ENCODE results near the gene BMPR1A.

BMPR1A gene

DNA sequence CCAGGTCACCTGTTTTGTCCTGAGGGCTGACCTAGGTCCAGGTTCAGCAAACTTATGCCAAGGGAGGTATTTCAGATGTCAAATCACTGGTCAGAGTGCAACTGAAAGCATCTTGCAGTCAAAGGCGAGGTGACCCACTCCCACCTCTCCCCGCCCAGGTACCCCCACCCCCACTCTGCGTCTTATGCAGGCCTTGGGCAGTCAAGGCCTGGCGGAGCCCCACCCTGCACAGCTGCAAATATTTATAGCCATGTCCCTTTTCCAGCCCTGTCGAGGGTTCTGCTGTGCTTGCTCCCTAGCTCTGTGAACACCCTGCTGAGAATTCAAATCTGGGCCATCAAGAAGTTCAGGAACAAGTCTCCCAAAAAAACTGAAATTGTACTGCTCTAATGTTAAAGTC is 40.6 kb upstream of the BMPR1A start:
- no peaks in the 10 kb centered on the region for H3K27me3 ChIP-seq (ENCODE audit: control insufficient read depth, insufficient read depth, low read length)
- H3K27ac ChIP-seq (ENCODE audit: low read length): no peak overlapping the region
- H3K9me3 ChIP-seq (ENCODE audit: control insufficient read depth, low read depth, low read length): no peaks in the 10 kb centered on the region
- H3K36me3 ChIP-seq (ENCODE audit: control insufficient read depth, low read depth, low read length): no peaks in the 10 kb centered on the region
- no peak overlapping the region for H3K4me3 ChIP-seq (ENCODE audit: low read length)
- peaks cover 5% of the 10 kb centered on the region for H3K4me1 ChIP-seq (ENCODE audit: control insufficient read depth, low read depth, low read length)
- no peak overlapping the region for H3K9ac ChIP-seq (ENCODE audit: low read length)

DNA sequence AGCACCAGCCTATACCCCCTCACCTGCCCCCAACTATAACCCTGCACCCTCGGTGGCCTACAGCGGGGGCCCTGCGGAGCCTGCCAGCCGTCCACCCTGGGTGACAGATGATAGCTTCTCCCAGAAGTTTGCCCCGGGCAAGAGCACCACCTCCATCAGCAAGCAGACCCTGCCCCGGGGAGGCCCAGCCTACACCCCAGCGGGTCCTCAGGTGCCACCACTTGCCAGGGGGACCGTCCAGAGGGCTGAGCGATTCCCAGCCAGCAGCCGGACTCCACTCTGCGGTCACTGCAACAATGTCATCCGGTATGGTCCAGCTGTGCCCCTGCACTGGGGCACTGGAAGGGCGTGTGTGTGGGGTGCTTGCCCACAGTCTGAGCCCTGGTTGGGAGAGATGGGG is 40.0 kb upstream of the BMPR1A start:
- peaks cover 5% of the 10 kb centered on the region for H3K4me1 ChIP-seq (ENCODE audit: control insufficient read depth, low read depth, low read length)
- no peaks in the 10 kb centered on the region for H3K9me3 ChIP-seq (ENCODE audit: control insufficient read depth, low read depth, low read length)
- H3K27ac ChIP-seq (ENCODE audit: low read length): no peak overlapping the region
- H3K9ac ChIP-seq (ENCODE audit: low read length): no peak overlapping the region
- no peaks in the 10 kb centered on the region for H3K36me3 ChIP-seq (ENCODE audit: control insufficient read depth, low read depth, low read length)
- no peaks in the 10 kb centered on the region for H3K27me3 ChIP-seq (ENCODE audit: control insufficient read depth, insufficient read depth, low read length)
- H3K4me3 ChIP-seq (ENCODE audit: low read length): no peak overlapping the region

DNA sequence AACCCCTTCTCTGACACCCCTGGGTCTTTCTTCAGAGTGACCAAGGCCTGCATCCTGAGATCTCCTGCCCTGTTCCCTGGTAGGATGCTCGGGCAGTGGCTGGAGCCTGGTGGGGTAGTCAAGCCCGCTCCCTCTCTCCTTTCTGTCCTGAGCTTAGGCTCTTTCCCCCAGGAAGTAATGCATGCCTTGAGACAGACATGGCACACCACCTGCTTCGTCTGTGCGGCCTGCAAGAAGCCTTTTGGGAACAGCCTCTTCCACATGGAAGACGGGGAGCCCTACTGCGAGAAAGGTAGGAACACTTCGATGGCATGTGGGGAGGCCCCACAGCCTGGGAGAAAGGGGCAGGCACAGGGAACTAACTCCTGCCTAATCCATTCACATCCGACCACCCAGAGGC is 37.9 kb upstream of the BMPR1A start:
- H3K9ac ChIP-seq (ENCODE audit: low read length): no peak overlapping the region
- no peak overlapping the region for H3K4me3 ChIP-seq (ENCODE audit: low read length)
- no peaks in the 10 kb centered on the region for H3K4me1 ChIP-seq (ENCODE audit: control insufficient read depth, low read depth, low read length)
- H3K27ac ChIP-seq (ENCODE audit: low read length): no peak overlapping the region
- H3K36me3 ChIP-seq (ENCODE audit: control insufficient read depth, low read depth, low read length): no peaks in the 10 kb centered on the region
- H3K27me3 ChIP-seq (ENCODE audit: control insufficient read depth, insufficient read depth, low read length): no peaks in the 10 kb centered on the region
- no peaks in the 10 kb centered on the region for H3K9me3 ChIP-seq (ENCODE audit: control insufficient read depth, low read depth, low read length)

DNA sequence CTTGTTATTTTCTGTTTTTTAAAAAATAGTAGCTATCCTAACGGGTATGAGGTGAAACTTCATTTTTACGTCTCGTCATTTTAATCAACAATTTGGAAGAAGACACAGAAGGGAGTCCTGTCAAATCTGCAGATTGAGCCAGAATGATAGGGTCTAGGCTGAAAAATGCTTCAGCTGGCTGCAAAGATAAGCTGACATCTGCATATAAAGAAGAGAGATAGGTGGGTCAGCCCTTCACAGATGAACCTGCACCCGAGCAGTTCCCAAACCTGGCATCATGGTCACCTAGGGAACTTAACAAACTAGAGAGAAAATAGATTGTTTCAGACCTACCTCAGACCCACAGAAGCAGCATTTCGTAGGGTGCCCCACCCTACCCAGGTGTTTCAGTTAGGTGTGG is 35.2 kb upstream of the BMPR1A start:
- Histone ChIP-seq H3K27me3 (ENCODE audit: control insufficient read depth, insufficient read depth, low read length) (no peaks in the 10 kb centered on the region), H3K27ac (ENCODE audit: low read length) (no peak overlapping the region), H3K36me3 (ENCODE audit: control insufficient read depth, low read depth, low read length) (no peaks in the 10 kb centered on the region), H3K4me1 (ENCODE audit: control insufficient read depth, low read depth, low read length) (no peaks in the 10 kb centered on the region), H3K4me3 (ENCODE audit: low read length) (no peak overlapping the region), H3K9ac (ENCODE audit: low read length) (no peak overlapping the region), H3K9me3 (ENCODE audit: control insufficient read depth, low read depth, low read length) (no peaks in the 10 kb centered on the region)

DNA sequence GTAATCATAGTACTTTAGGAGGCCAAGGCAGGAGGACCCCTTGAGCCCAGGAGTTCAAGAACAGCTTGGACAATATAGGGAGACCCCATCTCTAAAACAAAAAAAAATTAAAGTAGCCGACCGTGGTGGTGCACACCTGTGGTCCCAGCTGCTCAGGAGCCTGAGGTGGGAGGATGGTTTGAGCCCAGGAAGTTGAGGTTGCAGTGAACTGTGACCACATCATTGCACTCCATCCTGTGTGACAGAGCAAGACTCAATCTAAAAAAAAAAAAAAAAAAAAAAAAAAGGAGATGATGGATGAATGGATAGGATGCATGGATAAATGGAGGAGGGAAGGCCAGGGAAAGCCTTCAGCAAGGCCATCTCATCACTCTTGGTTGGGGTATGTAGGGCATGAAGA is 33.4 kb upstream of the BMPR1A start:
- Histone ChIP-seq H3K27ac (ENCODE audit: low read length) (no peak overlapping the region), H3K27me3 (ENCODE audit: control insufficient read depth, insufficient read depth, low read length) (no peaks in the 10 kb centered on the region), H3K4me1 (ENCODE audit: control insufficient read depth, low read depth, low read length) (no peaks in the 10 kb centered on the region), H3K9ac (ENCODE audit: low read length) (no peak overlapping the region), H3K9me3 (ENCODE audit: control insufficient read depth, low read depth, low read length) (no peaks in the 10 kb centered on the region), H3K4me3 (ENCODE audit: low read length) (no peak overlapping the region), H3K36me3 (ENCODE audit: control insufficient read depth, low read depth, low read length) (no peaks in the 10 kb centered on the region)

DNA sequence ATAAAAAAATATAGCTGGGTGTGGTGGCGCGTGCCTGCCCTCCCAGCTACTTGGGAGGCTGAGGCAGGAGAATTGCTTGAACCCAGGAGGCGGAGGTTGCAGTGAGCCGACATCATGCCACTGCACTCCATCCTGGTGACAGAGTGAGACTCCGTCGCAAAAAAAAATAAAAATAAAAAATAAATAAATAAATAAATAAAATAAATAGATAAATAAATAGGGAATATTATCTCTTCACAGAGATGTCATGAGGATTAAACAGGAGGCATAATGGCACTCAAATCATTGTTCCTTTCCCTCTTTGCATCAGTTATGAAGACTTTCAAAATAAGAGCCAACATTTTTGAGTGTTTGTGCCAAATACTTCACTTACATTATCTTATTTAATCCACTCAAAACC is 32.0 kb upstream of the BMPR1A start:
- H3K27me3 ChIP-seq (ENCODE audit: control insufficient read depth, insufficient read depth, low read length): no peaks in the 10 kb centered on the region
- H3K4me1 ChIP-seq (ENCODE audit: control insufficient read depth, low read depth, low read length): no peaks in the 10 kb centered on the region
- H3K4me3 ChIP-seq (ENCODE audit: low read length): no peak overlapping the region
- no peaks in the 10 kb centered on the region for H3K36me3 ChIP-seq (ENCODE audit: control insufficient read depth, low read depth, low read length)
- no peak overlapping the region for H3K27ac ChIP-seq (ENCODE audit: low read length)
- H3K9ac ChIP-seq (ENCODE audit: low read length): no peak overlapping the region
- H3K9me3 ChIP-seq (ENCODE audit: control insufficient read depth, low read depth, low read length): no peaks in the 10 kb centered on the region

DNA sequence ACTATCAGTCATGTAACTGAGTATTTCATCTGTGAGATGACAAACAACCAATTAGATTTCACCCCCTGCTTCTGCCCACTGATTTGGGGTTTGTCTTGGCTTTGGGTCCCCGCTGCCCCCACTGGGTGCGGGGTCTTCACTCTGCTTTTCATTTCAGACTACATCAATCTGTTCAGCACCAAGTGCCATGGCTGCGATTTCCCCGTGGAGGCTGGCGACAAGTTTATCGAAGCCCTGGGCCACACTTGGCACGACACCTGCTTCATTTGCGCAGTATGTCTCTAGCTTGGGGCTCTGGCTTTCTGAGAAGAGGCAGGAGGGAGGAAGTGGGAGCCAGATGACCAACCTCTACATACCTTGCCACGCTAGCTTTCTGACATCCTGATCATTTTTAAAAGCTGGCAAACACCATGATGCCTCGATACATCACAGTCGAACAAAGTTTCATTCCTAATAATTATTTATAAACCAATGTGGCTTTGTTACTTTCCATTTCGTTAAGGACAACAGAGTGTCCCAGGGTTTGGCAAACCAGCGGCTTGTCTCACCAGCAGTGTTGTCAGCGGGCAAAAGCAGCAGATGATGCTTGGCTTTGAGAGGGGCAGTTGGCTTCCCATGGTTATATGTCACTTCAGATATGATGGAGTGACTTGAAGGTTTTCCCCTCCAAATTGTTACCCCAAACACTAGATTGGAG is 30.3 kb upstream of the BMPR1A start:
- no peaks in the 10 kb centered on the region for H3K36me3 ChIP-seq (ENCODE audit: control insufficient read depth, low read depth, low read length)
- no peaks in the 10 kb centered on the region for H3K4me1 ChIP-seq (ENCODE audit: control insufficient read depth, low read depth, low read length)
- no peaks in the 10 kb centered on the region for H3K27me3 ChIP-seq (ENCODE audit: control insufficient read depth, insufficient read depth, low read length)
- H3K4me3 ChIP-seq (ENCODE audit: low read length): no peak overlapping the region
- H3K9me3 ChIP-seq (ENCODE audit: control insufficient read depth, low read depth, low read length): no peaks in the 10 kb centered on the region
- H3K27ac ChIP-seq (ENCODE audit: low read length): no peak overlapping the region
- H3K9ac ChIP-seq (ENCODE audit: low read length): no peak overlapping the region

DNA sequence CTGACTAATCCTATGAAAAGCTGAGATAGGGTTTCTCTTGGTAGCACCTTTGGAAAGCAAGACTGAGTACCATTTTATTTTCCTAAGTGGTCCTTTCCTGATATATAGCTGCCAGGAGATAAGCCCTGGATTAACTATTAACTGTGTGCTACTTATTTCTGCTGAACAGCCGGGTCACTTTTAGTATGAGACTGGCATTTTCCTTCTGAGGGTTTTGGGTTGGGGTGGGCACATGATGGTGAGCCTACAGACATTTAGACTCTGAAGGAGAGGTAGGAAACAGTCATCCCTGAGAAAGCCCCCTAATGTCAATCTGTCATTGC is 29.8 kb upstream of the BMPR1A start:
- Histone ChIP-seq H3K9ac (ENCODE audit: low read length) (no peak overlapping the region), H3K4me3 (ENCODE audit: low read length) (no peak overlapping the region), H3K4me1 (ENCODE audit: control insufficient read depth, low read depth, low read length) (no peaks in the 10 kb centered on the region), H3K27me3 (ENCODE audit: control insufficient read depth, insufficient read depth, low read length) (no peaks in the 10 kb centered on the region), H3K9me3 (ENCODE audit: control insufficient read depth, low read depth, low read length) (no peaks in the 10 kb centered on the region), H3K27ac (ENCODE audit: low read length) (no peak overlapping the region), H3K36me3 (ENCODE audit: control insufficient read depth, low read depth, low read length) (no peaks in the 10 kb centered on the region)

DNA sequence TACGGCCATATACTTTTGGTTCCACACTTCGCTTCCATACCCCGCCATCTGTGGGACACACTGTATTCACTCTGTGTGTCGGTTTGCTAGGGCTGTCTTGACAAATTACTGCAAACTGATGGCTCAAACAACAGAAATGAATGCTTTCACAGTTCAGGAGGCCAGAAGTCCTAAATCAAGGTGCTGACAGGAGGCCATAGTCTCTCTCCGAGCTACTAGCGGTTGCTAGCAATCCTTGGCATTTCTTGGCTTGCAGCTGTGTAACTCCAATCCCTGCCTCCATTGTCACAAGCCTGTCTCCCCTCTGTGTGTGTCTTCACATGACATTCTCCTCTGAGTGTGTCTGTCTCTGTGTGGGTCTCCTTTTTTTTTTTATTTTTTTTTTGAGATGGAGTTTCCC is 28.9 kb upstream of the BMPR1A start:
- Histone ChIP-seq H3K4me3 (ENCODE audit: low read length) (no peak overlapping the region), H3K36me3 (ENCODE audit: control insufficient read depth, low read depth, low read length) (no peaks in the 10 kb centered on the region), H3K9ac (ENCODE audit: low read length) (no peak overlapping the region), H3K9me3 (ENCODE audit: control insufficient read depth, low read depth, low read length) (no peaks in the 10 kb centered on the region), H3K4me1 (ENCODE audit: control insufficient read depth, low read depth, low read length) (no peaks in the 10 kb centered on the region), H3K27me3 (ENCODE audit: control insufficient read depth, insufficient read depth, low read length) (no peaks in the 10 kb centered on the region), H3K27ac (ENCODE audit: low read length) (no peak overlapping the region)

DNA sequence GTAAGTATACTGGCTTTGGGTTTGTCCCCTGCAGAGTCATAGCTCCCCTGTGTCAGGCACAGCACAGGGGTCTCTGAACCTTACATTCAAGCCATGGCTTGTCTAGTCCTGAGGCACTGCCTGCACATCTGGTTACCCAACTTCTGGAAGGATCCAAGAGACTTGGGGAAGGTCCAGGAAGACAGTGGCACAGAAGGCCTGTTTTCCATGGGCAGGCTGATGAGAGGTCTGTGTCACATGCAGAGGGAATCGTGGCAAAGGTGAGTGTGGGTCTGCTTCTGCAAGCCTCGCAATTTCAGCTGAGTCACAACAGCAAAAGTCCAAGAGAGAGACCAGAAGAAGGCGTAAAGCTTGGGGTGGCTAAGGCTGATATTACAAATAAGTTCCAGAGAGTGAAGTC is 28.4 kb upstream of the BMPR1A start:
- no peak overlapping the region for H3K4me3 ChIP-seq (ENCODE audit: low read length)
- H3K9ac ChIP-seq (ENCODE audit: low read length): no peak overlapping the region
- no peak overlapping the region for H3K27ac ChIP-seq (ENCODE audit: low read length)
- no peaks in the 10 kb centered on the region for H3K27me3 ChIP-seq (ENCODE audit: control insufficient read depth, insufficient read depth, low read length)
- H3K4me1 ChIP-seq (ENCODE audit: control insufficient read depth, low read depth, low read length): no peaks in the 10 kb centered on the region
- no peaks in the 10 kb centered on the region for H3K9me3 ChIP-seq (ENCODE audit: control insufficient read depth, low read depth, low read length)
- no peaks in the 10 kb centered on the region for H3K36me3 ChIP-seq (ENCODE audit: control insufficient read depth, low read depth, low read length)

DNA sequence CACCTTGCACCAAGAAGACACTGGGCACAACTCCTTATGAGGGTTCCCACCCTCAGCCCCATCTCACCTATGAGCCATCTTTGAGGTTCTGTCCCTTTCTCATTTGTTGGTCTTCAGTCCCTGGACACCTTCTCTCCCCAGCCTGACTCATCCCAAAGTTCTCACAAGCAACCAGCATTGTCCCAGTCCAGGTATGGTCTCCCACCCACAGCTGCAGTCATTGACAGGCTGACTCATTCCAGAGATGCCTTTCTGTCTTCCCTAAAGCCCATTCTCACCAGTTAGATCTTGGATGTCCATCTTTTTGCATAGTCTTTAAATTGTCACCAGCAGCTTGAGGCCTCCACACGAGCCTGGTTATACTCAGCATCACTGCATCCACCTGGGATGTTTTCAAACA is 26.7 kb upstream of the BMPR1A start:
- Histone ChIP-seq H3K4me3 (ENCODE audit: low read length) (no peak overlapping the region), H3K27ac (ENCODE audit: low read length) (no peak overlapping the region), H3K4me1 (ENCODE audit: control insufficient read depth, low read depth, low read length) (no peaks in the 10 kb centered on the region), H3K9ac (ENCODE audit: low read length) (no peak overlapping the region), H3K27me3 (ENCODE audit: control insufficient read depth, insufficient read depth, low read length) (no peaks in the 10 kb centered on the region), H3K36me3 (ENCODE audit: control insufficient read depth, low read depth, low read length) (no peaks in the 10 kb centered on the region), H3K9me3 (ENCODE audit: control insufficient read depth, low read depth, low read length) (no peaks in the 10 kb centered on the region)

DNA sequence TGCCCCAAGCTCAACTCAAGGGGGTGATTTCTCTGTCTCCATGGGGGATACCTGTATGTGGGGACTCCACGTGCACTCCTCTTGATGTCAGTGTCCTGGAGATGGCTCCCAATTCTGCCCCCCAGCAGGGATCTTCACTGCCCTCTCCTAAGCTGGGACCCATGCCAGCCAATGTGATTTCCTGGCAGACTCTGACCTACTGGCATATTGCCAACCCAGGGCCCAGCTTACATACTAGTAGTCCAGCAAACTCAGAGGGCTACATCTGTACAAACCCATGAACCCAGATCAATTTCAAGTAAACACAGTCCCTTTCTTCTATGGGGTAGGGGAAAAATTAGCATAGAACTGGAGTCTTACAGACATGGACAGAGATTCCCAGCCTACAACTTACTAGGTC is 26.2 kb upstream of the BMPR1A start:
- no peaks in the 10 kb centered on the region for H3K9me3 ChIP-seq (ENCODE audit: control insufficient read depth, low read depth, low read length)
- no peak overlapping the region for H3K27ac ChIP-seq (ENCODE audit: low read length)
- no peaks in the 10 kb centered on the region for H3K36me3 ChIP-seq (ENCODE audit: control insufficient read depth, low read depth, low read length)
- no peak overlapping the region for H3K9ac ChIP-seq (ENCODE audit: low read length)
- H3K4me1 ChIP-seq (ENCODE audit: control insufficient read depth, low read depth, low read length): no peaks in the 10 kb centered on the region
- no peak overlapping the region for H3K4me3 ChIP-seq (ENCODE audit: low read length)
- no peaks in the 10 kb centered on the region for H3K27me3 ChIP-seq (ENCODE audit: control insufficient read depth, insufficient read depth, low read length)

Data from iPS-18a (cell line).